HCT116 (cell line): ENCODE measurements around the gene RAX.

Experiments used
- POLR2AphosphoS5 ChIP-seq: IDR thresholded peaks from 2 replicates; pipeline ENCODE4 v1.6.1; 2011; ENCODE audit warnings: mild to moderate bottlenecking, low read depth, low read length, moderate library complexity
- TF ChIP-seq, protein P1 (sequence below), 3 experiments: fragments of 200-600 bp in 1 of 3; sonication (generic) in 1 of 3; IDR thresholded peaks in 2 of 3; conservative IDR thresholded peaks in 1 of 3; 2 replicates each; pipeline ENCODE4 v1.5.1; 2012 to 2017; ENCODE audit warnings: low read depth in 2 of 3, low read length in 2 of 3, antibody characterized with exemption in 1 of 3, borderline replicate concordance in 1 of 3, control low read depth in 1 of 3, mild to moderate bottlenecking in 1 of 3, mixed read lengths in 1 of 3, mixed run types in 1 of 3, moderate library complexity in 1 of 3; ENCODE audit not compliant: insufficient read depth in 1 of 3

GRCh38 chr18:59233017-59233410, 40.2 kb downstream of the RAX start:
- TF ChIP-seq, protein P1, sequence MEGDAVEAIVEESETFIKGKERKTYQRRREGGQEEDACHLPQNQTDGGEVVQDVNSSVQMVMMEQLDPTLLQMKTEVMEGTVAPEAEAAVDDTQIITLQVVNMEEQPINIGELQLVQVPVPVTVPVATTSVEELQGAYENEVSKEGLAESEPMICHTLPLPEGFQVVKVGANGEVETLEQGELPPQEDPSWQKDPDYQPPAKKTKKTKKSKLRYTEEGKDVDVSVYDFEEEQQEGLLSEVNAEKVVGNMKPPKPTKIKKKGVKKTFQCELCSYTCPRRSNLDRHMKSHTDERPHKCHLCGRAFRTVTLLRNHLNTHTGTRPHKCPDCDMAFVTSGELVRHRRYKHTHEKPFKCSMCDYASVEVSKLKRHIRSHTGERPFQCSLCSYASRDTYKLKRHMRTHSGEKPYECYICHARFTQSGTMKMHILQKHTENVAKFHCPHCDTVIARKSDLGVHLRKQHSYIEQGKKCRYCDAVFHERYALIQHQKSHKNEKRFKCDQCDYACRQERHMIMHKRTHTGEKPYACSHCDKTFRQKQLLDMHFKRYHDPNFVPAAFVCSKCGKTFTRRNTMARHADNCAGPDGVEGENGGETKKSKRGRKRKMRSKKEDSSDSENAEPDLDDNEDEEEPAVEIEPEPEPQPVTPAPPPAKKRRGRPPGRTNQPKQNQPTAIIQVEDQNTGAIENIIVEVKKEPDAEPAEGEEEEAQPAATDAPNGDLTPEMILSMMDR (IDR thresholded peaks at IDR 0.05 in 2 of 3, conservative IDR thresholded peaks at IDR 0.05 in 1 of 3; ENCODE audit: borderline replicate concordance in 1 of 3, insufficient read depth in 1 of 3, low read depth in 2 of 3, low read length in 2 of 3), result no peak
- TF ChIP-seq POLR2AphosphoS5, result no peak
